ENCODE data around the gene ALPK1.

GRCh38 chr4:112357897-112358296, 60.7 kb downstream of the ALPK1 start:
- TF ChIP-seq CTCF (IDR thresholded peaks at IDR 0.05; ENCODE audit: control extremely low read depth in 1 of 3, insufficient read depth in 1 of 3, low read depth in 1 of 3, low read length in 3 of 3) (no peak), BRCA1 (IDR thresholded peaks at IDR 0.05; ENCODE audit: low read depth, low read length) (no peak), ATF2 (IDR thresholded peaks at IDR 0.05; ENCODE audit: low read length) (no peak), MAX (IDR thresholded peaks at IDR 0.05) (no peak), RAD21 (IDR thresholded peaks at IDR 0.05 in 1 of 2, conservative IDR thresholded peaks at IDR 0.05 in 1 of 2; ENCODE audit: low read depth in 2 of 2, low read length in 2 of 2) (no peak), KDM1A (IDR thresholded peaks at IDR 0.05; ENCODE audit: borderline replicate concordance, low read length) (no peak), CHD7 (IDR thresholded peaks at IDR 0.05; ENCODE audit: insufficient replicate concordance, low read length) (no peak), GABPA (IDR thresholded peaks at IDR 0.05; ENCODE audit: borderline replicate concordance, insufficient read depth, low read length) (no peak), RNF2 (IDR thresholded peaks at IDR 0.05; ENCODE audit: borderline replicate concordance, low read depth, low read length, missing control alignments, poor library complexity, severe bottlenecking) (no peak), POLR2AphosphoS5 (IDR thresholded peaks at IDR 0.05; ENCODE audit: low read depth, low read length) (no peak), SIRT6 (IDR thresholded peaks at IDR 0.05; ENCODE audit: low read length) (no peak), POLR2A (IDR thresholded peaks at IDR 0.05; ENCODE audit: control extremely low read depth in 1 of 2, low read depth in 2 of 2, low read length in 2 of 2) (no peak), EP300 (IDR thresholded peaks at IDR 0.05; ENCODE audit: borderline replicate concordance in 1 of 2, low read depth in 2 of 2, low read length in 2 of 2) (no peak), SUZ12 (IDR thresholded peaks at IDR 0.05; ENCODE audit: low read length) (no peak)
